Kidney tubule cell (primary cell): Measurements from ENCODE around the gene PRRT4.

ENCODE experiments used
- DNase-seq: peaks from one replicate; pipeline ENCODE4 v3.0.0-alpha.2; 2018; ENCODE audit warnings: low spot score

The PRRT4 gene

GRCh38 chr7:128374041-128374440, 12.6 kb upstream of the PRRT4 start:
- no peak for DNase-seq

- no peak for DNase-seq
Measured at GRCh38 chr7:128373606-128374005, 12.1 kb upstream of the PRRT4 start.

- no peak for DNase-seq
Measured at GRCh38 chr7:128370491-128370890, 9.0 kb upstream of the PRRT4 start.

- no peak for DNase-seq
Measured at GRCh38 chr7:128366986-128367385, 5.5 kb upstream of the PRRT4 start.

GRCh38 chr7:128366300-128366699, 4.8 kb upstream of the PRRT4 start:
- no peak for DNase-seq

- DNase-seq, result no peak
Measured at GRCh38 chr7:128365432-128365831, 3.9 kb upstream of the PRRT4 start.

GRCh38 chr7:128364166-128364870, 2.8 kb upstream of the PRRT4 start:
- no peak for DNase-seq

- DNase-seq, result no peak
Measured at GRCh38 chr7:128363261-128363721, 1.8 kb upstream of the PRRT4 start.

- DNase-seq, result peak; percentile 40
Measured at GRCh38 chr7:128362670-128363069, 1.2 kb upstream of the PRRT4 start.

GRCh38 chr7:128360359-128360678, 1.2 kb downstream of the PRRT4 start:
- no peak for DNase-seq

GRCh38 chr7:128359939-128360338, 1.6 kb downstream of the PRRT4 start:
- DNase-seq, result no peak

GRCh38 chr7:128359336-128359735, 2.2 kb downstream of the PRRT4 start:
- DNase-seq, result no peak

- no peak for DNase-seq
Measured at GRCh38 chr7:128358233-128358632, 3.3 kb downstream of the PRRT4 start.

- DNase-seq, result no peak
Measured at GRCh38 chr7:128357217-128357613, 4.3 kb downstream of the PRRT4 start.

- peak; percentile 17 for DNase-seq
Measured at GRCh38 chr7:128356546-128357216, 4.8 kb downstream of the PRRT4 start.

GRCh38 chr7:128353610-128354009, 7.9 kb downstream of the PRRT4 start:
- no peak for DNase-seq

- DNase-seq, result no peak
Measured at GRCh38 chr7:128353189-128353588, 8.3 kb downstream of the PRRT4 start.

- no peak for DNase-seq
Measured at GRCh38 chr7:128352636-128353035, 8.9 kb downstream of the PRRT4 start.

GRCh38 chr7:128352153-128352537, 9.3 kb downstream of the PRRT4 start:
- peak; percentile 70 for DNase-seq

- no peak for DNase-seq
Measured at GRCh38 chr7:128351296-128352152, 10.0 kb downstream of the PRRT4 start.

- DNase-seq, result no peak
Measured at GRCh38 chr7:128350708-128351295, 10.7 kb downstream of the PRRT4 start.

- DNase-seq, result no peak
Measured at GRCh38 chr7:128349466-128349825, 12.0 kb downstream of the PRRT4 start.

- DNase-seq, result peak; percentile 50
Measured at GRCh38 chr7:128347647-128348097, 13.8 kb downstream of the PRRT4 start.
